Measurements from ENCODE around the gene KCNB1.

DNA sequence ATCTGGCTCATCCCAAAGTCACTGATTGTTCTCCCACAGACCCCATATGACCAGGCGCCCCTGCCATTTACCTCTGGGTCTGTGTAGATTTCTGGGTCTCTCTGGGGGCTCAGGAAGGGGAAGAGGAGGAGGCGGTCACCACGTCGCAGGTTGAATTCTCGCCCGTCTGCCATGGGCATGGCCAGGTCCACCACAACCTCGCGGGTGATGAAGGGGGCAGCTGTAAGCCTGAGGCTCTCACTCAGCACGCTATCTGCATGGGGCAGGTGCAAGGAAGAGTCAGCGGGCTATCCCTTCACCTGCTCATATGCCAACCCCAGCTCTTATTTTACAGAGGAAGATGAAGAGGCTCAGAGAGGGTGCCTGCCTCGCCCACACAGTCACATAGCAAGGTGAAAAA, 30.5 kb upstream of the KCNB1 start:
- no peak for TF ChIP-seq POLR2AphosphoS5 (IDR thresholded peaks at IDR 0.05; ENCODE audit: low read depth, low read length)
- no peak for TF ChIP-seq POLR2A (IDR thresholded peaks at IDR 0.05; ENCODE audit: low read depth, low read length)
- no peak for TF ChIP-seq TAF1 (IDR thresholded peaks at IDR 0.05; ENCODE audit: low read depth, low read length)
- TF ChIP-seq SPI1 (IDR thresholded peaks at IDR 0.05; ENCODE audit: low read depth, low read length), result no peak
